ENCODE data around the gene MFGE8.

Gene MFGE8

DNA sequence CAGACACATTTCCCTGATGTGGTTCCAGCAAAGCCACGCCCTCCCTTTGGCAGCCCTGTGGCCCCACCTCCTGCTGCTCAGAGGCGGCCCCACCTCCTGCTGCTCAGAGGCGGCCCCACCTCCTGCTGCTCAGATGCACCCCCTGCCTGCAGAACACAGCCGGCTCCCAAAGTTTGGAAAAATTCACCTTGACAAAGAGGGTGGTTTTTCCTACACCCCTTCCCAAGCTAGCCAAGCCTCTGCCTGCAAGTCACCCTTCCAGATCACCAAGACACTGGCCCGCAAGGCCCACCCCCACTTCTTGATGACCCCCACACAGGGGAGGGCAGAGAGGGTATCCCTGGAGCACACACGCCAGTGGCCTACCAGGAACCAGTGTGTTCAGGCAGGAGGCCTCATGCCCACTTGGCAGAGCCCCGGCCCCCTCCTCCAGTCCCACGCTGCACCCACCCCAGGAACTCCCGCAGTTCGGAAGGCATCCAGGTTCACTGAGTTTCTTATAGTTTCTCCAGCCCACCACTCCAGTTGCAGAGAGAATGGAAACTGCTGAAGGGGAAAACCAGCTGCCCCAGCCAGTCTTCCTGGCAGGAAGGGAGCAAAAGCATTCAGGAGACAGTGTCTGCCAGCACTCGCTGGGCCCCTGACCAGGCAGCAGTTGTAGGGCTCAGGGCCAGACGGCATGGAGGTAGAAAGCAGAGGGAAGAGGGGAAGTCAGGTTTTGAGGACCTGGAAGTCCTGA, 15.6 kb downstream of the MFGE8 start:
- no peak overlapping the region for H3K4me3 ChIP-seq (replicated peaks in 1 of 2; ENCODE audit: low read depth in 2 of 2, low read length in 2 of 2)
- TF ChIP-seq, protein P1, sequence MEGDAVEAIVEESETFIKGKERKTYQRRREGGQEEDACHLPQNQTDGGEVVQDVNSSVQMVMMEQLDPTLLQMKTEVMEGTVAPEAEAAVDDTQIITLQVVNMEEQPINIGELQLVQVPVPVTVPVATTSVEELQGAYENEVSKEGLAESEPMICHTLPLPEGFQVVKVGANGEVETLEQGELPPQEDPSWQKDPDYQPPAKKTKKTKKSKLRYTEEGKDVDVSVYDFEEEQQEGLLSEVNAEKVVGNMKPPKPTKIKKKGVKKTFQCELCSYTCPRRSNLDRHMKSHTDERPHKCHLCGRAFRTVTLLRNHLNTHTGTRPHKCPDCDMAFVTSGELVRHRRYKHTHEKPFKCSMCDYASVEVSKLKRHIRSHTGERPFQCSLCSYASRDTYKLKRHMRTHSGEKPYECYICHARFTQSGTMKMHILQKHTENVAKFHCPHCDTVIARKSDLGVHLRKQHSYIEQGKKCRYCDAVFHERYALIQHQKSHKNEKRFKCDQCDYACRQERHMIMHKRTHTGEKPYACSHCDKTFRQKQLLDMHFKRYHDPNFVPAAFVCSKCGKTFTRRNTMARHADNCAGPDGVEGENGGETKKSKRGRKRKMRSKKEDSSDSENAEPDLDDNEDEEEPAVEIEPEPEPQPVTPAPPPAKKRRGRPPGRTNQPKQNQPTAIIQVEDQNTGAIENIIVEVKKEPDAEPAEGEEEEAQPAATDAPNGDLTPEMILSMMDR (IDR thresholded peaks at IDR 0.05; ENCODE audit: low read depth, low read length) = peak; percentile 73
- DNase-seq (ENCODE audit: low read depth in 2 of 2) = peak; percentile 80 to 89

DNA sequence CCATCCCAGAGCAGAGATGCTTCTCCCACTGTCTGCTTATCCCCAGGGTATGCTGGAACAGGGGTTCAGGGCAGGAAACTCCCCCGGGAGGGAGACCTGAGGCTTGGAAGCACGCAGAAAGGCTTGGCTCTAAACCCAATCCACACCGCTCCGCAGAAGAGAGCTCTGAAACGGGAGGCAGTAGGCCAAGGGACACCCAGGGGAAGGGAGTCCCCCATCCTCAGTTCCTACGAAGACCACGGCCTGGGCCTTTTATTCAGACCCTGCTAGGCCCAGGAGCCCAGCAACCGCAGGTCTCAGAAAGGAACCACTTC, 16.1 kb downstream of the MFGE8 start:
- H3K4me3 ChIP-seq (replicated peaks in 1 of 2; ENCODE audit: low read depth in 2 of 2, low read length in 2 of 2) = no peak overlapping the region
- TF ChIP-seq, protein P1 (IDR thresholded peaks at IDR 0.05; ENCODE audit: low read depth, low read length) = no peak
- no peak for DNase-seq (ENCODE audit: low read depth in 2 of 2)

DNA sequence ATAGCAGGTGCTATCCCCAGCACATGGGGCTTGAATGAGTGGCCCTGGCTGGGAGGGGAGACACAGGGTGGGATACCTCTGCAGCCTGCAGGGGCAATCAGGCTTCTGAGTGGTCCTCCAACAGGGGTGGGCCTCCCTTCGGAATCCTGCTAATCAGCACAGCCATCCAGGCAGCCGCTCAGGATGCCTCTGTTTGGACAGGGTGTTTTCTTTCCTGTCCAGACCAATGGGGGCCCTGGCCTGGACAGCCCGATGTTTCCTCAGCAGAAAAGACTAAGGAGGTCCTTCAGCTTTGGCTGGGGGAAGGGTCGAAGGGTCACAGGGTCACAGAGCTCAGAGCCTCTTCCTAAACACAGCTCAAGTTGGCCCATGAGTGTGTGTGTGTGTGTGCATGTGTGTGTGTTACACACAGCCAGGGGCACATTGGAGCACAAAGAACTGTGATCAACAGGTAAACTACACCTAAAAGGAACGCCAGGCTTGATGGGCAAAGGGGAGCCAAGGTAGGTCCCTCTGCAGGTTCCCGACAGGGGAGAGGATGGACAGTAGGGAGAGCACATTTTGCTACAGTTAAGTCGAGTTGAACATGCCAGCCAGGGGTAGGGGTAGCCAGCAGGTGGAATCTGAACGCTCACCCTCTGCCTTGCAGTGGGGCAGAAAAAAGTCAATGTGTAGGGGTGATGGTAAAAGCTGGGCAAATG, 16.7 kb downstream of the MFGE8 start:
- no peak overlapping the region for H3K4me3 ChIP-seq (replicated peaks in 1 of 2; ENCODE audit: low read depth in 2 of 2, low read length in 2 of 2)
- no peak for DNase-seq (ENCODE audit: low read depth in 2 of 2)
- TF ChIP-seq, protein P1 (IDR thresholded peaks at IDR 0.05; ENCODE audit: low read depth, low read length) = no peak

DNA sequence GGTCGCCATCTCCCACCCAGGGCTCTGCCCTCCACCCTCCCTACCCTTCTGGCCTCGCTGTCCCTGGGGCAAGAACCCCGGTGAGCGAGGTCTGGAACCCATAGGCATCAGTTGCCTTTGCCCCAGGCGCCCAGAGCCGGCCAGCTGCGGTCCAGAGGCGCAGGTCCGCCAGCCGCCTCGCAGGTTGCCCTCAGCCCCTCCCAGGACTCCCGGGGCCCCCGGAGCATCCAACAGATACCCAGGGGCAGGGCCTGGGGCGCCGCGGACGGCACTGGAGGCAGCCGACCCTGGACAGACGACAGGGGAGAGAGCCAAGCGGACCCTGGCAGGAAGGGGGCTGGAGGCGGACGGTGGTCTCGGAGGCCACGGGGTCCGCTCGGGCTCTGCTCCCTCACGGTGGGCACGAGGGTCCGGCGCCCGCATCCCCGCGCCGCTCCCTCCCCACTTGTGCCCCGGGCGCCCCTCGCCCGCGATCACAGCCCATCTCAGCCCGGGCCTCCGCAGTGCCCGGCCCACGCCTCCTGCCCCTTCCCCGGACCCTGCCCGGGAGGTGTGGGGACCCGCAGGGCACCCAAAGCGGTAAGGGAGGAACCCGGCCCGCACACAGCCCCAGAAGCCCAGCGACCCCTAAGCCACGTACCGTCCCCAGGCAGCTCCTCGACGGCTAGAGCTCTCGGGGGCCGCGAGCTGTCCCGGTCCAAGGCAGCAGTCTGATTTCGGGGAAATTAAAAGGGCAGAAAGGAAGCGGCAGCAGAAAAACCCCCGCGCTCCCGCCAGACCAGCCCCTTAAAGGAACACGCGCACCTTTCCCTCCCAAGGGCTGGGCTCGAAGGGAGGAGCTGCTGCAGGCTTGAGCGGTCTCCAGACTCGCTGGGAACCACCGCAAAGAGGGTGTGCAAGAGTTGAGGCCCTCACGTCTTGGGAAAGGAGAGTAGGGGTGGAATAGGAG, 18.1 kb downstream of the MFGE8 start, which contains the start of gene HAPLN3:
Gene HAPLN3, minus strand, starts transcription at position 726 of the 949 bp plus-strand sequence. CDS start 8,246 bp downstream, outside the sequence.
- DNase-seq (ENCODE audit: low read depth in 2 of 2) = peak; percentile 46 to 52
- TF ChIP-seq, protein P1 (IDR thresholded peaks at IDR 0.05; ENCODE audit: low read depth, low read length) = no peak
- H3K4me3 ChIP-seq (replicated peaks in 1 of 2; ENCODE audit: low read depth in 2 of 2, low read length in 2 of 2) = peak within 1 kb of the TSS; percentile 56 to 60

DNA sequence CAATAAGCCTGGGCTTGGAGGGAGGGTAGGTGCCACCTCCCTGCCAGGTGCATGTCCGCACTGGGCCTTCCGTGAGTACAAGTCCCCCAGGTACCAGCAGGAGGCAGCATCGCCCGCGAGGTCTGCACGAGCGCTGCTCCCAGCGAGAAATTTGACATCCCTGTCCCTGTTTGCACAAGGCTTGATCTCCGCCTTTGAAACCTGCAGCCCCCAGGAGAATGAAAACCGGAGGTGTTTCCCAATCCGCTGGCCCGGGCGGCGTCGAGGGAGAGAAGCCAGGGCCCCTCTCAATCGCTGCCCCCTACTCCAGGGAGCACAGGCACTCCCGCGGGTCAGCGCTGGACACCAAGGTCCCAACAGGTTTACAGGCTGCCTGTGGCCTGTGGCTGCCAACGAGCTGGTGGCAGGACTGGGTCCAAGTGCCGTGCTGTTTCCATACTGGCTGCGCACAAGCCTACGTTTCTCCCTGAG, 18.8 kb downstream of the MFGE8 start:
- peak overlapping the region; percentile 56 to 60 for H3K4me3 ChIP-seq (replicated peaks in 1 of 2; ENCODE audit: low read depth in 2 of 2, low read length in 2 of 2)
- DNase-seq (ENCODE audit: low read depth in 2 of 2) = peak; percentile 54 to 55
- TF ChIP-seq, protein P1 (IDR thresholded peaks at IDR 0.05; ENCODE audit: low read depth, low read length) = peak; percentile 71

DNA sequence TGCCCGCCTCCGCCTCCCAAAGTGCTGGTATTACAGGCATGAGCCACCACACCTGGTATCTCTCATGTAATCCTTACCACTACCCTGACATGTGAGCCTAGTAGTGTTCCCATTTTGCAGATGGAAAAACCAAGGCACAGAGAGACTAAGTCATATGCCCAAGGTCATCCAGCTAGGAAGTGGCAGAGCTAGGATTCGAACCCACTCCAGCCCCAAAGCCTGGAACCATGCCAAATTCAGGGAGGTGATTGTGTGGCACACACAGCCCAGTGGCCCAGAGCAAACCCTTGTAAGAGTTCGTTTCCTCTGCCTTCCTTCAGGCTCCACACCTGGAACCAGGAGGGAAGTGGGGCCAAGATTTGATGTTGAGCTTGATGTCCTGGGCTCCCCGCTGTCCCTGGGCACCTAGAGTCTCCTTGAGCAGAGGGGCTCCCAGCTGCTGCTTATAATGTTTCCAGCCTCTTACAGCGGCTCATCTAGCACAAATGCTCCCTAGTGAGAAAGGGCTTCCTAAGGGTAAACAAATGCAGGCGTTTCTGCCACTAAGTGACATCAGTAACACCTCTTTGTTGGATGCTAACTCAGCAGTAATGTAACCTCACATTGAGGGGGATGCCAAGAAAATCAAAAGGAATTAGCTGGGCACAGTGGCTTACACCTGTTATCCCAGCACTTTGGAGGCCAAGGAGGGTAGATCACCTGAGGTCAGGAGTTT, 21.5 kb downstream of the MFGE8 start:
- TF ChIP-seq, protein P1 (IDR thresholded peaks at IDR 0.05; ENCODE audit: low read depth, low read length) = no peak
- no peak for DNase-seq (ENCODE audit: low read depth in 2 of 2)
- H3K4me3 ChIP-seq (replicated peaks in 1 of 2; ENCODE audit: low read depth in 2 of 2, low read length in 2 of 2) = no peak overlapping the region

Data from cardiac fibroblast (primary cell).